NT2/D1 (cell line): ENCODE measurements around the gene BRINP2.

Experiments
- YY1 ChIP-seq: IDR thresholded peaks from 2 replicates; pipeline ENCODE4 v1.6.1; 2011; ENCODE audit not compliant: insufficient read length, insufficient read depth
- ZNF274 ChIP-seq: IDR thresholded peaks from 2 replicates; pipeline ENCODE4 v1.6.1; 2011; ENCODE audit warnings: mild to moderate bottlenecking, low read depth, low read length

DNA sequence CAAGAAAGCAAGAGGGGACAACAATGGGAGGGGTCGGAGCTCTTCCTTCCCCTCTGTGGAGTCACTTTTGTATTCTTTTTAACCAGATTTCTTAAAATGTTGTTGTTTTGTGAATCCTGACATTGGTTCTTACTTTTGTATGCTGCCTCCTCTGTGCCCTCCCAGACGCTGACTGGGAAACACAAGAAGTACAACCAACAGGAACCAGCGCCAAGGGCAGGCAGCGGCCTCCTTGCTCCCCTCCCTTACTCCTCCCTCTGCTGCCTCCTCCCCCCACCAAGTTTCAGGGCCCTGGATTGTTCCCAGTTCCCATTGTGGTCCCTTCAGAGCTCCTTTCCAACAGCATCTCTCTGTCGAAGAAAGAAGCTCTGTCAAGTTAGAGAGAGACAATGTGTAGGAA lies 111.1 kb downstream of the BRINP2 start:
- TF ChIP-seq YY1 = no peak
- TF ChIP-seq ZNF274 = no peak
